T-cell (primary cell): ENCODE data around the gene TEN1. TPM values are rescaled to one million over a fixed set of nuclear protein-coding genes. Genes with fewer than 3 reads are reported as not detected.

Experiments
- ATAC-seq, 4 experiments: fragments of 200-7000 bp in 3 of 4; fragments of 150-1000 bp in 1 of 4; cut with Tn5 transposase; replicated peaks in 1 of 4; 1 replicate in 3 of 4; 2 replicates in 1 of 4; pipeline ENCODE4 v1.10.0; 2021; ENCODE audit warnings: moderate library complexity in 3 of 4, mild to moderate bottlenecking in 2 of 4, moderate number of reproducible peaks in 1 of 4
- CTCF ChIA-PET, 2 donors: fragments of 300-600 bp; sonication (Branson Sonifier 250); formaldehyde crosslinking; loops; one replicate each; lab custom pipeline; 2022; ENCODE audit warnings: antibody characterized with exemption in 2 of 2; lab: Charles Lee
- POLR2A ChIA-PET, 2 donors: fragments of 300-600 bp; sonication (Branson Sonifier 250); formaldehyde crosslinking; loops; one replicate each; lab custom pipeline; 2022; ENCODE audit warnings: antibody characterized with exemption in 2 of 2; lab: Charles Lee
- DNase-seq, 35 experiments: peaks; one replicate each; pipeline versions ENCODE4 v3.0.0 to v3.0.0-alpha.2; 2013 to 2023
- H3K27ac ChIP-seq: one replicate; pipeline ENCODE4 v1.5.1; 2013; ENCODE audit warnings: low read length
- H3K27me3 ChIP-seq, 2 experiments: replicated peaks in 1 of 2; 1 replicate in 1 of 2; 2 replicates in 1 of 2; pipeline versions ENCODE4 v1.6.1 to v1.7.0; 2013; ENCODE audit warnings: low read length in 1 of 2, mixed read lengths in 1 of 2; ENCODE audit not compliant: control insufficient read depth in 2 of 2, insufficient read depth in 2 of 2; ENCODE audit errors: extremely low read depth in 1 of 2
- H3K36me3 ChIP-seq, 2 donors: 1 replicate in 1 of 2; 2 replicates in 1 of 2; pipeline versions ENCODE4 v1.6.1 to v1.7.0; 2013; ENCODE audit warnings: low read length in 1 of 2; ENCODE audit not compliant: control insufficient read depth in 2 of 2, insufficient read depth in 1 of 2; ENCODE audit errors: extremely low read depth in 1 of 2
- H3K4me1 ChIP-seq, 2 experiments: 1 replicate in 1 of 2; 2 replicates in 1 of 2; pipeline versions ENCODE4 v1.6.1 to v1.7.0; 2013; ENCODE audit warnings: low read length in 2 of 2, mixed read lengths in 1 of 2; ENCODE audit not compliant: insufficient read depth in 2 of 2, control insufficient read depth in 1 of 2; ENCODE audit errors: extremely low read depth in 1 of 2
- H3K4me3 ChIP-seq, 2 donors: 1 replicate in 1 of 2; 2 replicates in 1 of 2; pipeline versions ENCODE4 v1.5.1 to v1.7.0; 2013; ENCODE audit warnings: mild to moderate bottlenecking in 2 of 2, low read length in 1 of 2, moderate library complexity in 1 of 2; ENCODE audit not compliant: control insufficient read depth in 1 of 2; ENCODE audit errors: extremely low read depth in 1 of 2
- H3K9me3 ChIP-seq: 2 replicates; pipeline ENCODE4 v1.7.0; 2013
- H3K27ac Mint-ChIP-seq, 2 donors: one replicate each; pipeline ENCODE4 v1.8.0; 2020 to 2021; ENCODE audit warnings: mild to moderate bottlenecking in 2 of 2, mixed read lengths in 2 of 2
- H3K27me3 Mint-ChIP-seq, 2 donors: one replicate each; pipeline ENCODE4 v1.8.0; 2021 to 2022; ENCODE audit warnings: mixed read lengths in 2 of 2
- H3K36me3 Mint-ChIP-seq: one replicate; pipeline ENCODE4 v1.8.0; 2021; ENCODE audit warnings: mixed read lengths
- H3K4me1 Mint-ChIP-seq, 3 donors: one replicate each; pipeline ENCODE4 v1.8.0; 2020 to 2022; ENCODE audit warnings: mixed read lengths in 3 of 3, mild to moderate bottlenecking in 1 of 3
- H3K4me3 Mint-ChIP-seq, 3 donors: one replicate each; pipeline ENCODE4 v1.8.0; 2020 to 2022; ENCODE audit warnings: mild to moderate bottlenecking in 3 of 3, mixed read lengths in 3 of 3, moderate library complexity in 3 of 3
- H3K9me3 Mint-ChIP-seq, 3 donors: one replicate each; pipeline ENCODE4 v1.8.0; 2020 to 2022; ENCODE audit warnings: mixed read lengths in 3 of 3
- WGBS: methylation state at CpG from one replicate; pipeline ENCODE4 v1.1.5; 2013; ENCODE audit warnings: missing lambda C conversion rate; ENCODE audit not compliant: insufficient coverage; 5-methylcytosine and 5-hydroxymethylcytosine counted together
- total RNA-seq, 35 experiments: library from RNA in 6 of 35; stranded (reverse) in 6 of 35; fragments of 120-200 nt in 1 of 35; gene quantifications; one replicate each; pipeline versions ENCODE4 v1.2.1 to v1.2.4 and lab custom pipeline; 2013 to 2026

Gene TEN1
- total RNA-seq, 5 donors from 2014 or later (not counting 1 experiment from before 2014, with no cell fraction given) = 12.8 to 15.3 (median 14.3) TPM

- no peaks in the 10 kb centered on the region for H3K9me3 Mint-ChIP-seq
- no peaks in the 10 kb centered on the region for H3K9me3 ChIP-seq
- no peak for DNase-seq
- 94% methylated on average over 6 of the region's 7 CpGs for WGBS
- H3K4me1 ChIP-seq = peaks cover 5 to 18% of the 10 kb centered on the region in 2 experiments
- H3K4me3 Mint-ChIP-seq = peak overlapping the region; percentile 92 to 99 (median 95)
- no peaks in the 10 kb centered on the region for H3K27me3 Mint-ChIP-seq
- H3K36me3 Mint-ChIP-seq = no peaks in the 10 kb centered on the region
- H3K4me1 Mint-ChIP-seq = peaks cover 33 to 35% (median 34%) of the 10 kb centered on the region in 3 donors
- no peaks in the 10 kb centered on the region for H3K36me3 ChIP-seq
- H3K27me3 ChIP-seq = no peaks in the 10 kb centered on the region
- ATAC-seq = no peak
- H3K27ac Mint-ChIP-seq = peak overlapping the region in 1 of 2 donors; percentile 99
- no peak overlapping the region for H3K27ac ChIP-seq
- ChIA-PET CTCF (interaction anchor here in 1 of 2 donors (0.7 kb wide), 3 partner anchors 73 to 377 kb away, joined by 3 to 6 read pairs (median 4); no protein-coding TSS in a partner anchor), POLR2A (interaction anchor here in 1 of 2 donors (0.7 kb wide), 2 partner anchors 16 to 19 kb away, joined by 3 to 12 read pairs; no protein-coding TSS in a partner anchor)
- H3K4me3 ChIP-seq = no peak overlapping the region
Observed at GRCh38 chr17:75981019-75981615, 2.1 kb downstream of the TEN1 start.

GRCh38 chr17:75983501-75984181, 4.6 kb downstream of the TEN1 start:
- Histone ChIP-seq H3K4me3 (no peak overlapping the region), H3K9me3 (no peaks in the 10 kb centered on the region), H3K27ac (no peak overlapping the region), H3K36me3 (no peaks in the 10 kb centered on the region), H3K4me1 (peaks cover 0 to 12% of the 10 kb centered on the region in 2 experiments), H3K27me3 (no peaks in the 10 kb centered on the region)
- Mint-ChIP-seq H3K36me3 (peaks cover 4% of the 10 kb centered on the region), H3K4me3 (no peak overlapping the region), H3K4me1 (peaks cover 15 to 16% (median 16%) of the 10 kb centered on the region in 3 donors), H3K27me3 (no peaks in the 10 kb centered on the region), H3K27ac (no peak overlapping the region), H3K9me3 (no peaks in the 10 kb centered on the region)
- ChIA-PET CTCF (interaction anchor here in 1 of 2 donors (0.6 kb wide), 1 partner anchor 195 kb away, joined by 3 read pairs; no protein-coding TSS in a partner anchor), POLR2A (interaction anchor here in 1 of 2 donors (0.6 kb wide), 1 partner anchor 62 kb away, joined by 5 read pairs; no protein-coding TSS in a partner anchor)
- peak in 3 of 35 experiments; percentile 15 to 27 (median 19) for DNase-seq
- 81% methylated on average over 4 of the region's 6 CpGs for WGBS
- no peak for ATAC-seq

GRCh38 chr17:75985986-75986385, 6.9 kb downstream of the TEN1 start:
- no peak overlapping the region for H3K4me3 ChIP-seq
- H3K36me3 ChIP-seq = no peaks in the 10 kb centered on the region
- H3K4me3 Mint-ChIP-seq = no peak overlapping the region
- peaks cover 4% of the 10 kb centered on the region for H3K36me3 Mint-ChIP-seq
- no peaks in the 10 kb centered on the region for H3K9me3 Mint-ChIP-seq
- ATAC-seq (no peak), DNase-seq (no peak)
- CTCF ChIA-PET = no interaction called here
- WGBS = 100% methylated on average over 1 of the region's 4 CpGs
- peaks cover 0 to 4% (median 1%) of the 10 kb centered on the region in 3 donors for H3K4me1 Mint-ChIP-seq
- H3K27me3 ChIP-seq = no peaks in the 10 kb centered on the region
- H3K4me1 ChIP-seq = no peaks in the 10 kb centered on the region
- H3K27ac Mint-ChIP-seq = no peak overlapping the region
- H3K9me3 ChIP-seq = no peaks in the 10 kb centered on the region
- POLR2A ChIA-PET = no interaction called here
- H3K27ac ChIP-seq = no peak overlapping the region
- H3K27me3 Mint-ChIP-seq = no peaks in the 10 kb centered on the region

GRCh38 chr17:75987041-75987440, 8.0 kb downstream of the TEN1 start:
- DNase-seq (no peak), ATAC-seq (no peak)
- 97% methylated on average over 2 of the region's 4 CpGs for WGBS
- POLR2A ChIA-PET = no interaction called here
- CTCF ChIA-PET = no interaction called here
- Histone ChIP-seq H3K9me3 (no peaks in the 10 kb centered on the region), H3K4me3 (no peak overlapping the region), H3K27ac (no peak overlapping the region), H3K27me3 (no peaks in the 10 kb centered on the region), H3K36me3 (peaks cover 0 to 3% of the 10 kb centered on the region in 2 donors), H3K4me1 (no peaks in the 10 kb centered on the region)
- no peaks in the 10 kb centered on the region for H3K9me3 Mint-ChIP-seq
- peaks cover 9% of the 10 kb centered on the region for H3K36me3 Mint-ChIP-seq
- no peak overlapping the region for H3K27ac Mint-ChIP-seq
- H3K4me1 Mint-ChIP-seq = no peaks in the 10 kb centered on the region
- H3K4me3 Mint-ChIP-seq = no peak overlapping the region
- no peaks in the 10 kb centered on the region for H3K27me3 Mint-ChIP-seq

- H3K27me3 Mint-ChIP-seq = no peaks in the 10 kb centered on the region
- H3K9me3 ChIP-seq = no peaks in the 10 kb centered on the region
- H3K36me3 ChIP-seq = peaks cover 0 to 6% of the 10 kb centered on the region in 2 donors
- H3K4me1 Mint-ChIP-seq = peaks cover 0 to 2% (median under 1%) of the 10 kb centered on the region in 3 donors
- H3K4me3 Mint-ChIP-seq = no peak overlapping the region
- H3K9me3 Mint-ChIP-seq = no peaks in the 10 kb centered on the region
- ATAC-seq (no peak), DNase-seq (no peak)
- ChIA-PET POLR2A (no interaction called here), CTCF (interaction anchor here (0.5 to 0.7 kb wide), 5 partner anchors 11 to 810 kb away, joined by 3 to 4 read pairs (median 3); no protein-coding TSS in a partner anchor)
- peaks cover 12% of the 10 kb centered on the region for H3K36me3 Mint-ChIP-seq
- no peak overlapping the region for H3K27ac Mint-ChIP-seq
- no peak overlapping the region for H3K4me3 ChIP-seq
- H3K27ac ChIP-seq = no peak overlapping the region
- no peaks in the 10 kb centered on the region for H3K27me3 ChIP-seq
- peaks cover 0 to 3% of the 10 kb centered on the region in 2 experiments for H3K4me1 ChIP-seq
- WGBS = 88% methylated on average over 7 of the region's 9 CpGs
Observed at GRCh38 chr17:75991396-75991795, 12.4 kb downstream of the TEN1 start.

GRCh38 chr17:75994802-75995370, 15.8 kb downstream of the TEN1 start:
- Mint-ChIP-seq H3K4me1 (peaks cover 13 to 16% (median 14%) of the 10 kb centered on the region in 3 donors), H3K4me3 (no peak overlapping the region), H3K9me3 (no peaks in the 10 kb centered on the region), H3K36me3 (peaks cover 7% of the 10 kb centered on the region), H3K27ac (no peak overlapping the region), H3K27me3 (no peaks in the 10 kb centered on the region)
- H3K36me3 ChIP-seq = peaks cover 0 to 6% of the 10 kb centered on the region in 2 donors
- no peaks in the 10 kb centered on the region for H3K9me3 ChIP-seq
- ChIA-PET CTCF (interaction anchor here in 1 of 2 donors (0.6 kb wide), 1 partner anchor 65 kb away, joined by 3 read pairs; no protein-coding TSS in a partner anchor), POLR2A (interaction anchor here in 1 of 2 donors (0.5 kb wide), 1 partner anchor 600 kb away, joined by 4 read pairs; no protein-coding TSS in a partner anchor)
- 100% methylated on average over 4 of the region's 5 CpGs for WGBS
- ATAC-seq (no peak), DNase-seq (no peak)
- H3K4me1 ChIP-seq = peaks cover 6 to 15% of the 10 kb centered on the region in 2 experiments
- H3K27me3 ChIP-seq = no peaks in the 10 kb centered on the region
- no peak overlapping the region for H3K4me3 ChIP-seq
- H3K27ac ChIP-seq = no peak overlapping the region
